HEK293 (cell line): ENCODE measurements around the gene MST1R.

Experiments used
- CTCF ChIA-PET: fragments of 350-600 bp; formaldehyde crosslinking; extraction: SDS; loops from one replicate; lab custom pipeline; 2021; ENCODE audit warnings: antibody characterized with exemption; lab: Yijun Ruan, JAX
- POLR2A ChIA-PET: fragments of 300-600 bp; formaldehyde crosslinking; extraction: SDS; loops from one replicate; lab custom pipeline; 2020; ENCODE audit warnings: antibody characterized with exemption, inconsistent platforms; lab: Yijun Ruan, JAX
- H3K27ac ChIP-seq: fragments of 200-500 bp; sonication (Bioruptor generic); 2 replicates; pipeline ENCODE4 v1.5.1; 2014; ENCODE audit warnings: low read depth, low read length, control low read depth, inconsistent platforms; ENCODE audit errors: extremely low read depth
- H3K36me3 ChIP-seq, 2 experiments: fragments of 200-500 bp in 1 of 2; sonication (Bioruptor generic) in 1 of 2; 1 replicate in 1 of 2; 2 replicates in 1 of 2; pipeline ENCODE4 v1.5.1; 2014 to 2017; ENCODE audit warnings: inconsistent platforms in 2 of 2, low read length in 2 of 2; ENCODE audit not compliant: control insufficient read depth in 2 of 2, insufficient read depth in 1 of 2
- H3K4me1 ChIP-seq: fragments of 200-500 bp; sonication (Bioruptor generic); 2 replicates; pipeline ENCODE4 v1.5.1; 2014; ENCODE audit warnings: mild to moderate bottlenecking, low read length, inconsistent platforms; ENCODE audit not compliant: control insufficient read depth, insufficient read depth
- H3K4me3 ChIP-seq: 2 replicates; pipeline ENCODE4 v1.5.1; 2011; ENCODE audit warnings: low read depth, mild to moderate bottlenecking, control low read depth, low read length, moderate library complexity
- H3K9me3 ChIP-seq: fragments of 200-500 bp; sonication (Bioruptor generic); 2 replicates; pipeline ENCODE4 v1.5.1; 2014; ENCODE audit warnings: low read depth, low read length, inconsistent platforms; ENCODE audit not compliant: control insufficient read depth, insufficient read depth
- ATF2 ChIP-seq: fragments of 450-650 bp; formaldehyde crosslinking; IDR thresholded peaks from 2 replicates; pipeline ENCODE4 v1.5.1; 2016; ENCODE audit warnings: missing biosample characterization, missing genetic modification characterization, low read depth
- BCL6B ChIP-seq: fragments of 450-650 bp; formaldehyde crosslinking; IDR thresholded peaks from 2 replicates; pipeline ENCODE4 v1.5.1; 2017; ENCODE audit warnings: missing biosample characterization, missing genetic modification characterization
- EGR2 ChIP-seq: fragments of 450-650 bp; formaldehyde crosslinking; IDR thresholded peaks from 2 replicates; pipeline ENCODE4 v1.5.1; 2016; ENCODE audit warnings: low read depth, missing biosample characterization, missing genetic modification characterization
- KLF1 ChIP-seq: fragments of 450-650 bp; formaldehyde crosslinking; IDR thresholded peaks from 2 replicates; pipeline ENCODE4 v1.5.1; 2016; ENCODE audit warnings: missing biosample characterization, missing genetic modification characterization
- RBAK ChIP-seq: fragments of 450-650 bp; formaldehyde crosslinking; IDR thresholded peaks from 2 replicates; pipeline ENCODE4 v1.5.1; 2016; ENCODE audit warnings: missing biosample characterization, missing genetic modification characterization
- TCF7L2 ChIP-seq: IDR thresholded peaks from 2 replicates; pipeline ENCODE4 v1.6.1; 2011; ENCODE audit warnings: low read depth, mild to moderate bottlenecking, inconsistent platforms, low read length, moderate library complexity, borderline replicate concordance
- WT1 ChIP-seq: fragments of 450-650 bp; formaldehyde crosslinking; IDR thresholded peaks from 2 replicates; pipeline ENCODE4 v1.5.1; 2016; ENCODE audit warnings: missing biosample characterization, missing genetic modification characterization
- ZBTB26 ChIP-seq: fragments of 450-650 bp; formaldehyde crosslinking; optimal IDR thresholded peaks from 2 replicates; pipeline ENCODE3; 2016; ENCODE audit warnings: missing biosample characterization, mild to moderate bottlenecking, missing genetic modification characterization
- ZFHX2 ChIP-seq: fragments of 450-650 bp; formaldehyde crosslinking; conservative IDR thresholded peaks from 2 replicates; pipeline ENCODE4 v1.5.1; 2016; ENCODE audit warnings: missing biosample characterization, missing genetic modification characterization
- ZNF132 ChIP-seq: fragments of 450-650 bp; formaldehyde crosslinking; IDR thresholded peaks from 2 replicates; pipeline ENCODE4 v1.5.1; 2017; ENCODE audit warnings: missing biosample characterization, missing genetic modification characterization, borderline replicate concordance
- ZNF174 ChIP-seq: fragments of 450-650 bp; formaldehyde crosslinking; IDR thresholded peaks from 2 replicates; pipeline ENCODE4 v1.5.0; 2017; ENCODE audit warnings: missing biosample characterization, mild to moderate bottlenecking, missing genetic modification characterization
- ZNF18 ChIP-seq: fragments of 450-650 bp; formaldehyde crosslinking; IDR thresholded peaks from 2 replicates; pipeline ENCODE4 v1.5.1; 2016; ENCODE audit warnings: missing biosample characterization, missing genetic modification characterization
- ZNF398 ChIP-seq: fragments of 450-650 bp; formaldehyde crosslinking; IDR thresholded peaks from 2 replicates; pipeline ENCODE4 v1.5.1; 2017; ENCODE audit warnings: missing biosample characterization, missing genetic modification characterization
- ZNF473 ChIP-seq: fragments of 450-650 bp; formaldehyde crosslinking; IDR thresholded peaks from 2 replicates; pipeline ENCODE4 v1.5.1; 2017; ENCODE audit warnings: missing biosample characterization, missing genetic modification characterization
- ZNF530 ChIP-seq: fragments of 450-650 bp; formaldehyde crosslinking; IDR thresholded peaks from 2 replicates; pipeline ENCODE4 v1.5.1; 2016; ENCODE audit warnings: low read depth, missing biosample characterization, missing genetic modification characterization
- ZNF596 ChIP-seq: fragments of 450-650 bp; IDR thresholded peaks from 2 replicates; pipeline ENCODE4 v1.5.0; 2018; ENCODE audit warnings: missing biosample characterization, mild to moderate bottlenecking, missing genetic modification characterization, moderate library complexity
- ZNF626 ChIP-seq: fragments of 450-650 bp; sonication (Bioruptor Pico); formaldehyde crosslinking; IDR thresholded peaks from 2 replicates; pipeline ENCODE4 v1.5.1; 2018; ENCODE audit warnings: missing biosample characterization, missing genetic modification characterization, inconsistent platforms
- ZSCAN4 ChIP-seq: fragments of 450-650 bp; formaldehyde crosslinking; IDR thresholded peaks from 2 replicates; pipeline ENCODE4 v1.5.1; 2017; ENCODE audit warnings: missing biosample characterization, missing genetic modification characterization

Gene MST1R

GRCh38 chr3:49864505-49864904, 39.2 kb downstream of the MST1R start:
- no peaks in the 10 kb centered on the region for H3K36me3 ChIP-seq
- CTCF ChIA-PET: no interaction called here
- no peak overlapping the region for H3K27ac ChIP-seq
- H3K4me1 ChIP-seq: no peaks in the 10 kb centered on the region
- TF ChIP-seq ZNF626 (tag by site-specific recombination) (no peak), ZNF596 (tag by site-specific recombination) (no peak), BCL6B (tag by site-specific recombination) (no peak), ZNF398 (no peak), ZNF18 (no peak), WT1 (no peak), ATF2 (tag by site-specific recombination) (no peak), TCF7L2 (no peak), ZNF174 (tag by site-specific recombination) (no peak), ZSCAN4 (no peak), ZNF530 (tag by site-specific recombination) (no peak), ZNF473 (tag by site-specific recombination) (no peak), KLF1 (tag by site-specific recombination) (no peak), RBAK (tag by site-specific recombination) (no peak), ZBTB26 (tag by site-specific recombination) (no peak)
- no peaks in the 10 kb centered on the region for H3K9me3 ChIP-seq
- POLR2A ChIA-PET: no interaction called here
- H3K4me3 ChIP-seq: no peak overlapping the region

- CTCF ChIA-PET: no interaction called here
- TF ChIP-seq ZNF132 (tag by site-specific recombination): no peak
- peak; percentile 40; the same call in 1 of the 2 replicates for TF ChIP-seq EGR2 (tag by site-specific recombination)
- 0 out of 2 replicates have a peak, but pooled peaks have one; percentile 11 for TF ChIP-seq ZFHX2 (tag by site-specific recombination)
- TF ChIP-seq, all 188 proteins: peak for 2
- POLR2A ChIA-PET: no interaction called here
- no peaks in the 10 kb centered on the region for H3K9me3 ChIP-seq
- H3K27ac ChIP-seq: no peak overlapping the region
- no peak overlapping the region for H3K4me3 ChIP-seq
- H3K36me3 ChIP-seq: no peaks in the 10 kb centered on the region; a peak in 1 of 3 replicates
- no peaks in the 10 kb centered on the region for H3K4me1 ChIP-seq
Measured at GRCh38 chr3:49859576-49860305, 43.9 kb downstream of the MST1R start.
